Measurements from ENCODE around the gene CADPS2.

CADPS2 gene

DNA sequence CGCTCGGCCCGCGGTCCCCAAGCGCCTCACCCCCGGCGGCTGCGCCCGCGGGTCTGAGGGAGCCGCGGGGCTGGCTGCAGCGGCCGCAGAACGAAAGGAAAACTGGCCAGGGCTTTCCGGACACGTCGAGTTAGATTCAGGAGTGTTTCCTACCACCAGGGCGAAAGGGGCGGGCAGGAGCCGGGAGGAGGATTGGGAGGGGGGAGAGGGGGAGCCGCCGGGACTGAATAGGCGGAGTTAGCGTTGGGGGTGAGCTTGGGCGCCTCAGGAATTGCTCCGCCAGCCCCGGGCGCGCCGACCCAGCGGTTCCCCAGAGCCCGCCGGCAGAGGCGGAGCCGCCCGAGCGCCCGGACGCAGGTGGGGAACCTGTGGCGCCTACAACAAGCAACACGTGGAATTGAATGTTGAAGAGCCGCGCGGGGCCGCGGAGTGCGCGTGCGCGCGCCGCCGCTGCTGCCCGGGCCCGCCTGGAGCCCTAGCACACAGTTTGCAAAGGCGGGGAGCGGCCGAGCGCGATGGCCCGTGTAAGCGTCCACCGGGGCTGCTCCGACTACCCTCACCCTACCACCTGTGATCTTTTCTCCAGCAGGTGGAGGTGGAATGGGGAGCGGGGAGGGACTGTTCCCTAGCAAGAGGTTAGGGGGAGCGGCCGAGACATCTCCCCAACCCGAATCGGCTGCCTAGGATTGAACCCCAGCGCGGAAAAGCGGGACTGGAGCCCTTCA lies at the start of gene CADPS2:
CADPS2 (minus strand) TSS at position 104 of the 725 bp plus-strand sequence. CDS start 123 bp downstream, outside the sequence.
- DNase-seq: no peak

- DNase-seq: no peak
Measured at GRCh38 chr7:122935620-122936019, 49.4 kb upstream of the CADPS2 start.

- DNase-seq: no peak
Measured at GRCh38 chr7:122919643-122920181, 33.5 kb upstream of the CADPS2 start.

GRCh38 chr7:122914812-122915211 lies 28.6 kb upstream of the CADPS2 start:
- no peak for DNase-seq

DNA sequence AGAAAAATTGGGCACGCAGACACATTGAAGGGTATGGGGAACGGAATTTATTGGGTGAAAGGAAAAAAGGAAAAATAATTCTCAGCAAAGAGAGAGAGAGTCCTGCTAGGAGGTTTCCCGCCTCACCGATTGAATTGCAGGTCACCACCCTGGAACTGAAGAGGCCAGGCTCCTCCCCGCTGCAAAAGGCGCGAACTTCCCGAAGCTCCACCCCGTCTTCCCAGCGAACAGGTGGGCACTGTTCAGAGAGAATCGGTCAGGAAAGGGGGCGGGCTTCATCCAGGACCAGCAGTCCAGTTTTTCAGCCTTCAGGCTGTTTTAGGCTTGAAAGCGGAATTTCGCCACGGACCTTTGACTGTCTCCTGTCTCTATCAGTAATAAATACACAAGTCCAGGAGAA lies 27.3 kb upstream of the CADPS2 start:
- no peak for DNase-seq

GRCh38 chr7:122902751-122903495 lies 16.7 kb upstream of the CADPS2 start:
- DNase-seq: no peak

- no peak for DNase-seq
Measured at GRCh38 chr7:122901250-122901649, 15.0 kb upstream of the CADPS2 start.

DNA sequence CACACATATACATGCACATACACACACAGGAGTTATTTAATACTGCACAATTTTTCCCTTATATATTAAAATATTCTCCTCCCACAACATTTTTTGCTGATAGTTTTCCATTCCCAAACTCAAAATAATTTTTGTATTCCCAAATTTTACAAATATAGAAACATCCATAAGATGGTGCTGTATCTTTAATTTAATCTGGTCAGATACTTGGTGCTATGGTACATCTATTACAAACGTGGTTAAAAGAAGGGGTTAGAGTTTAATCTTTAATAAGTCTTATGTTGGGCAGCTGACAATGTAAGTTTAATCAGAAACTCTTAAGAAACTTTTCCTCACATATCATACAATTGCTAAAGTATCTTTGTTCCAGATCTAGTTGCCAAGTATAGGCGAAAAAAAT lies 10.2 kb upstream of the CADPS2 start:
- no peak for DNase-seq

DNA sequence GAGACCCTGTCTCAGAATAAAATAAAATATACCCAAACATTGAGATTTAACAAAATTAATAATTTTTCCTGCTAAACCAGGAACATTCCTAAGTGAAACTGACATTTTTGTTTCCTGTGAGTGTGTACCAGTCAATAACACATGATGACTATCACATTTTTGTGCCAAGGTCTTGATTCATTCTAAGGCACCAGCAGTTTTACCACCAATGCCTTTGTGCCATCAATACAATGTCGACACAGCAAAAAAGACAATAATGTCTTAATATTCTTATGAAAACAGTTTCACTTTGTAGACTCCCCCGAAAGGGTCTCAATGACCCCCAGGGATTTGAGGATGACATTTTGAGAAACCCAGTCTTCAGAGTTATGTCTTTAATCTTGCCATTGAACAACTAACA lies 7.2 kb upstream of the CADPS2 start:
- DNase-seq: no peak

- no peak for DNase-seq
Measured at GRCh38 chr7:122889116-122889515, 2.9 kb upstream of the CADPS2 start.

- DNase-seq: no peak
Measured at GRCh38 chr7:122887848-122888247, 1.6 kb upstream of the CADPS2 start.

DNA sequence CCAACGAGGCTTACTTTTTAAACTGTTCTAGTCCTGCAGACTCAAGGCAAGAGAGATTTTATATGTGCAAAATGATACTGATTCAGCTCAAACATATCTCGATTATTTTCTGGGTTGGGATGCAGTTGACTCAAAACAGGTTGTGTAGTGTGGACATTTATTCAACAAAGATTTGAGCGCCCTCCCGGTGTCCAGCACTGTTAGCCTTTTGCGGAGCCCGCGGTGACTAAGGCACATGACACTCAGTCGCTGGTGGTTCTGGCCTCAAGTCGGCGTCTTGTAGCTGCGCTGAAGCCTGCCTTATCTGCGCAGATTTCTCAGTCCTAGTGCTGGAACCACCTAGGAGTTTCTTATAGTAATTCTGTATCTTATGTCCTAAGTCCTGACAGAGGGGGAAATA lies 938 bp upstream of the CADPS2 start:
- DNase-seq: no peak

DNA sequence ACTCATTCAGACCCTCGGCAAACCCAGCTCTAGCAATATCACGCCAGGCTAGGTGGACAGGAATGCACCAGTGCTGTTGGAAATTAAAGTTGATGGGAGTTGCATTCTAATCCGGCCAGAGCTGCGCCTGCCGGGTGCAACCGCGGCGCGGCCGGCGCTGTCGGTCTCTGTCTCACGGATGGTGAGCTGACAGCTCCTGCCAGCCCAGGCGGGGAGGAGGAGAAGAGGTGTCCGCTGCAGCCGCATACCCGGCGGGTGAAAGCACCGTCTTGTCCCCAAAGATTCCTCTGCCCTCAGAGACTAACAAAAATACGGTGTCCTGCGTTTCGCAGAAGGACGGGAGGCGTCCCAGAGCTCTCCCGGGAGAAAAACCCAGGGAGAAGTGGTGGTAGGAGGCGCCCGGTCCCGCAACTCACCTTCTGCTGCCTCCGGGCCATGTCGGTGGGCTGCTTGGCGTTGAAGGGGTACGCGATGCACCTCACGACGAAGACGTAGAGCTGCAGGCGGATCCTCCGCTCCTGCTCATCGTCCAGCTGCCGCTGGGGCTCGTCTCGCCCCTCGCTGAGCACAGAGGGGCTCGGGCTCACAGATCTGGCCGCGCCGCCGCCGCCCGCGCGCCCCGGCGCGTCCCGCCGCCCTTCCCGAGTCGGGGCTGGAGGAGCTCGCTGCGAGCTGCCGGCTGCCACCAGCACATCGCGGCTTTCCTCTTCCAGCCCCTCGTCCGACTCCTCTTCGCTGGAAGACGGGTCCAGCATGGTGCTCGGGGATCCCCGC lies 490 bp downstream of the CADPS2 start:
- no peak for DNase-seq

DNA sequence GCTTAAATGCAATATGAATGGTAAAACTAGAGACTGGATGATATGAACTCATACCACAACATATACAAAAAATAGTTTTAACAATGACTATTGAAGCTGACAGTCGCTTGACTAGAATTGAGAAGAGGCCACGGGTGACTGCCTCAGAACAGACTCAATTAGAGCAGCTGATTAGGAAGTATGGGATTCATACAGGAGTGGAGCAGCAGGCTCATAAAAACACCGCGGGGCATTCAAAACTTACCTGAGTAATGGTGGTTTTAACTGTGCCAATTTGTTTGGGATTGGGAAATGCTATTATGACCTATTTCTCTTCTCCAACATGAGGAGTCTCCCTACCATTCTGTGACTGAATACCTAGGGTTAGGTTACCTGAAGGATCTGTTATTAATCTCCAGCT lies 2.1 kb downstream of the CADPS2 start:
- DNase-seq: no peak

GRCh38 chr7:122883049-122883680 lies 3.1 kb downstream of the CADPS2 start:
- no peak for DNase-seq

DNA sequence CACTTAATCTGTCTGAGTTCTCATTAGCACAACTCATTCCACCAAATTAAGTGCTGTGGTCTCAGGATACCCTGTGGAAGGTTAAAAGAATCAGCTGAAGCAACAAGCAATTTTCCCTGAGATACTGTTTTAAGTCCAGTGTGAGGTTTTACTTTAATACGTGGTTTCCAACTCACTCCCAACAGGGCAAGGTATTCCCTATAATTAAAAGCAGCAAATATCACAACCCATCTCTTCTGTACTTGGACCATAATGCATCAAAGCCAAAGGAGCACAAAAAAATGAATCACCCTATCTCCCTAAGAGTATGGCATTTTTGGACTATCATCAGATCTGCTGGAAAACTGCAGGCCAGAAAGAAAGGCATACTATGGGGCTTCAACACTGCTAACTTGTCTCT lies 4.9 kb downstream of the CADPS2 start:
- DNase-seq: no peak

GRCh38 chr7:122869260-122869659 lies 17.0 kb downstream of the CADPS2 start:
- no peak for DNase-seq

GRCh38 chr7:122867471-122867980 lies 18.7 kb downstream of the CADPS2 start:
- no peak for DNase-seq

DNA sequence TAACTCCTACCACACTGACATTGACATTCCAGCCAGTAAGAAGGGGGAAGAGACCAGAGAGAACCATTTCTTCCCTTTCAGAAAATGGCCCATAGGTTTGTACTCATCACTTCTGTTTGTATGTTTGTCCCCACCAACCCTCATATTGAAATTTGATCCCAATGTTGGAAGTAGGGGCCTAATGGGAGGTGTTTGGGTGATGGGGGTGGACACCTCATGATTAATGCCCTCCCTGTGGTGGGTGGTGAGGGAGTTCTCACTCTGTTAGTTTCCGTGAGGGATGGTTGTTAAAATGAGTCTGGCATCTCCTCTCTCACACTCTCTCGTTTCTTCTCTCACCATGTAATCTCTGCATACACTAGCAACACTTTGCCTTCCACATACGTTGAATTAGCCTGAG lies 21.4 kb downstream of the CADPS2 start:
- no peak for DNase-seq

DNA sequence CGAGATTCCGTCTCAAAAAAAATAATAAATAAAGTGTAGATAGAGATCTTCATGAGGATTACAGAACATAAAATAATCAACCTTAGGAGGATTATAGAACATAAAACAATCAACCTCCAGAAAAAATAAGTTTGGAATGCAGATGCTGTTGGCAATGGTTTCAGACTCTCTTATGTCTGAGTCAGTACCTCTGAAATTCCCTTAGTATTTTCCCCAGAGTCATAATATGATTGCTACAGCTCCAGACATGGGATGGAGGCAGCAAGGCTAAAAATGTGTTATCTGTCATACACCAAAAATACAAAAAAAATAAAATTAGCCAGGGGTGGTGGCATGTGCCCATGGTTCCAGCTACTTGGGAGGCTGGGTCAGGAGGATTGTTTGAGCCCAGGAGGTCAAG lies 22.2 kb downstream of the CADPS2 start:
- no peak for DNase-seq

GRCh38 chr7:122858320-122858719 lies 27.9 kb downstream of the CADPS2 start:
- no peak for DNase-seq

DNA sequence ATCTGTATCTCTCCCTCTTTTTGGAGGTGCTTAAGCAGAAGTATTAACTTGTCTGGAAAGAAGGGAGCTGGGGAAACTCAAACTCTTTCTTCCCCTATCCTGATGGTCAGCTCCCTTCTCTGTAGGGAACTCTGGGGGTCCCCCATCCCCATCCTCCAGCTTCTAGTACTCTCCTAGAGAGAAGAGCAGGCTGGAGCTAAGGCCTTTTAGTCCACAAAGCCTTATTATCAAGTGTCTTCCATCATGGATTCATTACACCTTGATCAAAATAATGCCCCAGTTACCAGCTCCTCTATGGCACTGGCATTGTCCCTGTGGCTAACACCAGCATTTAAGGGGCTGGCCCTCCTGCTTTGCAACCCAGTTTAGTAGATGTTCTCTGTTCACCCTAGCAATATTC lies 35.7 kb downstream of the CADPS2 start:
- no peak for DNase-seq

GRCh38 chr7:122849957-122850328 lies 36.3 kb downstream of the CADPS2 start:
- DNase-seq: no peak
